ENCODE results near the gene GLDC.

DNA sequence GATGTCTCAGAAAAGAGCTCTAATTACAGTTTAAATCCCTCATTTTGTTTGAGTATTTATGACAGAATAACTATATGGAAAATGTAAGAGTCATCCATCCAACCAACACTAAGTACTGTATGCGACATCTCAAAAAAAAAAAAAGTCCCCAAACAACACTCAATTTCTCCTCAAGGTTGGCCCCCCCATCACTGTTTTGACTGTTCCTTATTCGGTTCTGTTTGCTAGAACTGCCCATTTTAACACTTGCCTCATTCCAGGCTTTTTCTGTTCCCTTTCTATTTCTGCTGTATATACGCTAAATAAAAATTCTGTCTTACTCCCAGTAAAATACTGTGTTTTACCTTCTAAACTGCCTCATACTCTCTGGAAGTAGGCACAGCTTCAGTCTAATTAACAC lies 25.2 kb downstream of the GLDC start:
- TF ChIP-seq EP300 (IDR thresholded peaks at IDR 0.05) (no peak), POLR2A (IDR thresholded peaks at IDR 0.05; ENCODE audit: low read depth) (no peak)
- TF ChIP-seq, protein P1, sequence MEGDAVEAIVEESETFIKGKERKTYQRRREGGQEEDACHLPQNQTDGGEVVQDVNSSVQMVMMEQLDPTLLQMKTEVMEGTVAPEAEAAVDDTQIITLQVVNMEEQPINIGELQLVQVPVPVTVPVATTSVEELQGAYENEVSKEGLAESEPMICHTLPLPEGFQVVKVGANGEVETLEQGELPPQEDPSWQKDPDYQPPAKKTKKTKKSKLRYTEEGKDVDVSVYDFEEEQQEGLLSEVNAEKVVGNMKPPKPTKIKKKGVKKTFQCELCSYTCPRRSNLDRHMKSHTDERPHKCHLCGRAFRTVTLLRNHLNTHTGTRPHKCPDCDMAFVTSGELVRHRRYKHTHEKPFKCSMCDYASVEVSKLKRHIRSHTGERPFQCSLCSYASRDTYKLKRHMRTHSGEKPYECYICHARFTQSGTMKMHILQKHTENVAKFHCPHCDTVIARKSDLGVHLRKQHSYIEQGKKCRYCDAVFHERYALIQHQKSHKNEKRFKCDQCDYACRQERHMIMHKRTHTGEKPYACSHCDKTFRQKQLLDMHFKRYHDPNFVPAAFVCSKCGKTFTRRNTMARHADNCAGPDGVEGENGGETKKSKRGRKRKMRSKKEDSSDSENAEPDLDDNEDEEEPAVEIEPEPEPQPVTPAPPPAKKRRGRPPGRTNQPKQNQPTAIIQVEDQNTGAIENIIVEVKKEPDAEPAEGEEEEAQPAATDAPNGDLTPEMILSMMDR (IDR thresholded peaks at IDR 0.05), result no peak
